ENCODE measurements around the gene CETP.
"Not testable (repeated sequence)": the region's sequence is repeated elsewhere in the genome, so short reads cannot be mapped to it uniquely, and the experiment has no call there.

CETP gene

DNA sequence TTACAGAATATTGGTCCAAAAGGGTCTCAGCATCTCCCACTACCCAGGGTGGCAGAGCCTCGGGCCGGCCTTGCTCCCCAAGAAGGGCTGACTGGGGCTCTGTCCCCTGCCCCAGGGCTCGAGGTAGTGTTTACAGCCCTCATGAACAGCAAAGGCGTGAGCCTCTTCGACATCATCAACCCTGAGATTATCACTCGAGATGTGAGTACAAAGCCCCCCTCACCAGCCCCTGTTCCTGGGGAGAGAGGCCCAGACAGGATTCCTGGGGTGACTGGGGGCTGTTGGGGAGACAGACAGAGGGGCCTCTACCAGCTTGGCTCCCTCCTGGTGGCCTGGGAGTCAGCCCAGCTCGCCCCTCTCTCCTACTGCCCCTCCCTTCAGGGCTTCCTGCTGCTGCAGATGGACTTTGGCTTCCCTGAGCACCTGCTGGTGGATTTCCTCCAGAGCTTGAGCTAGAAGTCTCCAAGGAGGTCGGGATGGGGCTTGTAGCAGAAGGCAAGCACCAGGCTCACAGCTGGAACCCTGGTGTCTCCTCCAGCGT is 21.5 kb downstream of the CETP start:
- no peak for DNase-seq

DNA sequence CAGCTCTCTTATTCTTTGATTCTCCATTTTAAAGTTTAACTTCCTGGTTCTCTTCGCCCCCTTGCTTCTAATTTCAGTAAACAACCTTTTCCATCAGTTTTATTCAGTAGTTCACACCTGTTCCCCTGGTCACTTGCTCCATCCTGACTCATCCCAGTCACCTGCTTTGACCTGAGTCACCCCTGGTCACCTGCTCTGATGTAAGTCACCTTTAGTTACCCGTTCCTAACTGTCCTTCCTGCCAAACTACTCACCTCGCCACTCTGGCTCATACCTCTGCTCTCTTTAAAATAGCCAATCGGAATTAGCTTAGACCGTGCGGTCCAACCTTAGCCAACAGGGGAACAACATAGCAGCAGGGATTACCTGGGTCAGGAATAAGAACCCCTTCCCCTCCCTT is 22.9 kb downstream of the CETP start:
- DNase-seq = no peak

DNA sequence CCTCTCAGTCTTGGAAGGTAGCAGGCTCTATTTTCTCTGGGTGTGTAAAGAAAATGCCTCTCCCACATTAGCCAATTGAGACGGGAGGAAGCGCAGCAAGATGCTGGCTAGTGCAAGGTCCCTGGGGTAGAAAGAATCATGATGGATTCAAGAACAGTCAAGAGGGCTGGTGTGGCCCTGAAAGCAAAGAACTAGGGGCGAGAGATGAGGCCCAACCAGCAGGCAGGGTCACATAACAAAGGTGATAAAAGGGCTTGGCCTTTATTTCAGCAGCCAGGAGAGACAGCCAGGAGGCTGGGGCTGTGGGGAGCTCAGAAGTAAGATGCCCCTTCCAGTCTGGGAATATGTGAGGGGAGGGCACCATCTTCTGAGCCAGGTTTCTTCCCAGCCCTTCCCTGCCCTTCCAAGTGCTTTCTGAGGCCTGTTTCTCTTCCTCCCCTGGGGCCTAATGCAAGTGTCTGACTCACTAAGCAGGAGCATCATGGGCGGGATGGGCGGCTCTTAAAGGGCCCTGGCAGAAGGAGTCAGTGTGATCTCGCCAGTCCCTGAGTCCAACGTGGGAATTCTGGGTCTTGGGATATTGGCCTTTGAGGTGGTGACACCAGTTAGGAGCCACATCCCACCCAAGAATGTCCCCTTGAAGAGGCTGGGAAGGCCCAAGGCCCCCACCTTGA is 23.7 kb downstream of the CETP start:
- no peak for DNase-seq

- DNase-seq = no peak
Measured at GRCh38 chr16:56985962-56986360, 24.2 kb downstream of the CETP start.

DNA sequence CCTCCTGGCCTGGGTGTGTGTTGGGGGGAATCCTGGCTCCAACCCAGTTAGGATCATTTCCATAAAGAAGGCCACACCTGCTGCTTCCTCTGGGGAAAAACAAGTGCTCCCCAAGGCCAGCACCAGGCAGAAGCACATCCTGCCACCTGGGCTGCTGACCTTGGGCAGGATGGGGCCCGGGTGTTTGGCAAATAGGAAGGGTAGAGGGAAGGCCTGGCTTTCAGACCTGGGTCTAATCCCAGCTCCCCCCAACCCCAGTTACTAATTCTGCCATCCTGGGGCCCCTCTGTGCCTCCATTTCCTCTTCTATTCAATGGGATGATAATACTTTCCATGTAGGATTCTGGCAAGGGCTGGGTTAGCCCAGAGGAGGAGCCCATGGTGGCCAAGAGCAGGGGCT is 24.6 kb downstream of the CETP start:
- no peak for DNase-seq

DNA sequence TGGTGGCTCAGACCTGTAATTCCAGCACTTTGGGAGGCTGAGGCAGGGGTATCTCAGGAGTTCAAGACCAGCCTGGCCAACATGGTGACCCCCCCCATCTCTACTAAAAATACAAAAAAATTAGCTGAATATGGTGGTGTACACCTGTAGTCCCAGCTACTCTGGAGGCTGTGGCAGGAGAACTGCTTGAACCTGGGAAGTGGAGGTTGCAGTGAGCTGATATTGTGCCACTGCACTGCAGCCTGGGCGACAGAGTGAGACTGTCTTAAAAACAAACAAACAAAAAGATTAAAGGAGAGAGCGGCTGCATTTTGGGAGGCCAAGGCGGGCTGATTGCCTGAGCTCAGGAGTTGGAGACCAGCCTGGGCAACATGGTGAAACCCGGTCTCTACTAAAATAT is 25.2 kb downstream of the CETP start:
- DNase-seq = not testable (repeated sequence)

GRCh38 chr16:56987692-56988091 is 25.9 kb downstream of the CETP start:
- DNase-seq = no peak

DNA sequence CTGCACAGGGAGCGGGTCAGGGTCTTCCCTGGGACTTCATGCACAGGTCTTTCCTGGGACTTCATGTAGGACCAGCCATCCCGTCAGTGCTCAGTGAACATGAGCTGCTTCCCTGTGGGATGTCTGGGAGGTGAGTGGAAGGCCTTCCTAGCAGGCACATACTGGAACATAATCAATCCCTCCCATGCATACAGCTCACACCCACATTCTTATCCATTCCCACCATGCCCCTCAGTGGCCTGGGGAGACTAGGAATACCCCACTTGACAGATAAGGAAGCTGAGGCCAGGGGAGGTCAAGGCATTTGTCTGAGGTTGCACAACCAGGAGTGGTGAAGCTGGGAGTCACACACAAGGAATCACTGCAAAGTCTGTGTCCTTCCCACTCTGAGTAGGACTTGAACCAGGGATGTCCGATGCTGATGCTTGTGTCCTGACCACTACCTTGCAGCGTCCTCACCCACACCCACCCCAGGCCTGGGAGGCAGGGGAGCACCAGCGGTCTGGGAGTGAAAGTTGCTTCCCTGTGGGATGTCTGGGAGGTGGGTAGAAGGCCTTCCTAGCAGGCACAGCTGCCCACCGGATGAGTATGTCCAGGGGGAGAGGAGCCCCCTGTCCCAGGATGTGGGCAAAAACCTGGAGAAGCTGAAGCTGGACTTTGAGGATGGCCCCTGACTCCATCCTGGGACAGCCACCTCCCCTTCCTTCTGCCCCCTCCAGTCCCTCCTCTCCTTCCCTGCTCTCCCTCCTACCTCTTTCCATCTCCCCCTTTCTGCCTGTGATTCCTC is 26.6 kb downstream of the CETP start:
- DNase-seq = no peak

DNA sequence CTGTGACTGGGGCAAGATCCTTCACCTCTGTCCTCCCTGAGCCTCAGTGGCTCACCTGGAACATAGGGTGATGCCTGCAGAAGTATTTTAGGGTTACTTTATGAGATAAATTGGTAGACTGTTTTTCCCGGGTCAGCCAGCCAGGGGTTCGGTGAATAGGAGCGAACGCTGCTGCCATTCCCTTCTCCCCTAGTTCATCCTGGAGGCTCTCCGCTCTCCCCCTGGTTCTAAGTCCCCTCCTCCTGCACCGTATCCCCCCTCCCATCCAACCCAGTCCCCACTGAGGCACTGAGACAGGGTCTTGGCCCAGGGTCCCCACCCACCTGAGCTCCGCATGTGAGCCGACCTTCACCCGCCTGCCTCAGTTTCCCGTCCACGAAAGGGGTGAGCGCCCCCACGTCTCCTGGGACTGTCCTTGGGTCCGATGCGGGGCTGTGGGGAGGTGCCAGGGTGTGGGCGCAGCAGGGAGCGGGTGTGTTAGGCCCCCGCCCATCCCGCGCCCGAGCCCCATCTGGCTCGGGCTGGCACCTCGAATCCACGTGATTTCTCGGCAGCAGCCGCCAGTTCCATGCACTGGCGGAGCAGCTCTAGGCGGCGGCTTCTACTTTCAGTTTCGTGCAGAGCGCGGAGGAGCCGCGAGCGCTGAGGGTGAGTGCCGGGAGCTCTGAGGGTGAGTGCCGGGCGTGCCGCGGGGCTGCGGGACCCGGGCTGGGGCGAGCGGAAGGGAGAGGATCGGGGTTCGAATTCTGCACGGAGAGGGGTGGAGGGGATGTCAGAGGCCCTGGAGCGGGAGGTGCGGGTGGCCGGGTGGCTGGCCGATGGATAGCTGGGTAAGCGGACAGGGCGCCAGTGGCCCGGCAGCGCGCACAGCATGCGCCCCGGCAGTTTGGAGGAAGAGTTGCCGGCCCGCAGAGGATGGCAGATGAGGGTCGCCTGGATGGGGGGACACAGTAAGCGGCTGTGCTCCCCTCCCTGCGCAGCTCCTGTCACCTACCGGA is 27.5 kb downstream of the CETP start, which contains the start of gene NLRC5:
NLRC5 (plus strand) TSS at position 610 of the 998 bp plus-strand sequence. CDS start 31,156 bp downstream, outside the sequence.
- peak; percentile 94 for DNase-seq

- DNase-seq = no peak
Measured at GRCh38 chr16:56989988-56990387, 28.2 kb downstream of the CETP start.

DNA sequence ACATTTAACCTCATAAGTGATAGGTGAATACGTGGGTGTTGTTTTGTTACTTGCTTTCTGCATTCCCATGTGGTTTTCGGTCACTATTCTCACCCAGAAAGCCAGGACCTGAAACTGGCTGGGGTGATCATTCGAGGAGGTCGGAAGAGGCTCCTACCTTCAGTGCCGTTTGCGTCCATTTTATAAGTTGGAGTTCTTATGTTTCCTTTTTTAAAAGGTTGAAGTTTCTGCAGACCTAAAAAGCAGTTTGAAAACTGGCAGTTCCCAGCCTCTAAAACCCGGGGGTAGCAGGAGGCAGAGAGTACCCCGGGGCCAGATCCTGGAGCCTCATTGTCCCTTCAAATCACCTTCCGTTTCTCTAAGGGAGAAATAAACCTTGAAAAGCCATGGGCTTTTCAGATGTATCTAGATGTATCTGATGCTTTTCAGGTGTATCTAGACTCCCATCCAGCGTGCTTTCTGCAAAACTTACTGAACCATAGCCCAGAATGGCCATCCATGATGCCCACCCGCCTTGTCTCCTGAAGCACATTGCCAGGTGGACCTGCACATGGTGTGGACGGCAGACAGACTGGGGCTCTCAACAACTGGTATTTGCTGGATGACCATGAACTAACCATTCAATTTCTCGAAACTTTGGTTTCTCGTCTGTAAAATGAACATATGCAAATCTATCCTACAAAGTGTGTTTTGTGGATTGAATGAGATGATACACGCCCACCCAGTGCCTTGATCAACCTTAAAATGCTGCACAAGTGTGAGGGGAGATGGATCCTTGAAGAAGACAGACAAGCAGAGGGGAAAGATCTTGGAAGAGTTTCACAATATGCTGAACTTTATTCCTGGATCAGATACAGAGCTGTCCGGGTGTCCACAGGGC is 28.9 kb downstream of the CETP start:
- no peak for DNase-seq

DNA sequence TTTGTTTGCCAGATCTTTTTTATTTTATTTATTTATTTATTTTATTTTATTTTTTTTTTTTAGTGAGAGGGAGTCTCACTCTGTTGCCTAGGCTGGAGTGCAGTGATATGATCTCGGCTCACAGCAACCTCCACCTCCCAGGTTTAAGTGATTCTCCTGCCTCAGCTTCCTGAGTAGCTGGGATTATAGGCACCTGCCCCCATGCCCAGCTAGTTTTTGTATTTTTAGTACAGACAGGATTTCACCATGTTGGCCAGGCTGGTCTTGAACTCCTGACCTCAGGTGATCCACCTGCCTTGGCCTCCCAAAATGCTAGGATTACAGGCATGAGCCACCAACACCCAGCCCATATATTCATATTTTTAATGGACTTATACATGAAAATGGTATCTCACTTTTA is 30.7 kb downstream of the CETP start:
- DNase-seq = not testable (repeated sequence)

GRCh38 chr16:56993204-56993603 is 31.5 kb downstream of the CETP start:
- DNase-seq = no peak

- no peak for DNase-seq
Measured at GRCh38 chr16:56994311-56994710, 32.6 kb downstream of the CETP start.

DNA sequence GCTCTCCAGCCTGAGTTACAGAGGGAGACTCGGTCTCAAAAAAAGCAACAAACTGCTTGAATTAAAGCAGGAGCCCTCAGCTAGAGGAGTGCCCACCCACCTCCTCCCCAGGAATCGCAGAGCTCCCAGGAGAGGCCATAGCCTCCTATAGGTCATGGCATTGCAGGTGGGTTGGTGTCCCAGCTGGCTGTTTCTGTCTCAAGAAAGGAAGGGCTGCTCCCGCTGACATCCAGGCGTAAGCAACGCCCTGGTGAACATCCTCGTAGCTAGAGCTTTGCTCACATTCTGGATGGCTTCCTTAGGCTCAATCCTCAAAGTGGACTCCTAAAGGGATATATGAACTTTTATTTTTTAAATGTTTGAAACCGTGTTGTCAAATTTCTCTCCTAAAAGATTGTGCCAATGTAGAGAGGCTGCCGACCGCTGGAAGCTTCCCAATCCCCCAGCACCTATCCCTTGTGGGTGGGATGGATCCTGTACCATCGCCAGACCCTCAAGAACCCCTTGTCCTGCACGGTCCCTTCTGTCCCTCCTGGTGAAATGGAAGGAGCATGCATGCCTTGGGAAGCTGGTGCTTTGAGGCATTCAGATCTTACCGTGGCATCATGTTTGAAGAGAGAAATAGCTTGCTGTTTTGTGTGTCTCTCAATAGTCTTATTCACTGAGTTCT is 33.5 kb downstream of the CETP start:
- no peak for DNase-seq

- DNase-seq = no peak
Measured at GRCh38 chr16:56997264-56997663, 35.5 kb downstream of the CETP start.

- no peak for DNase-seq
Measured at GRCh38 chr16:56997931-56998330, 36.2 kb downstream of the CETP start.

GRCh38 chr16:56998352-56998751 is 36.6 kb downstream of the CETP start:
- DNase-seq = no peak

- DNase-seq = no peak
Measured at GRCh38 chr16:56998861-56999260, 37.1 kb downstream of the CETP start.

DNA sequence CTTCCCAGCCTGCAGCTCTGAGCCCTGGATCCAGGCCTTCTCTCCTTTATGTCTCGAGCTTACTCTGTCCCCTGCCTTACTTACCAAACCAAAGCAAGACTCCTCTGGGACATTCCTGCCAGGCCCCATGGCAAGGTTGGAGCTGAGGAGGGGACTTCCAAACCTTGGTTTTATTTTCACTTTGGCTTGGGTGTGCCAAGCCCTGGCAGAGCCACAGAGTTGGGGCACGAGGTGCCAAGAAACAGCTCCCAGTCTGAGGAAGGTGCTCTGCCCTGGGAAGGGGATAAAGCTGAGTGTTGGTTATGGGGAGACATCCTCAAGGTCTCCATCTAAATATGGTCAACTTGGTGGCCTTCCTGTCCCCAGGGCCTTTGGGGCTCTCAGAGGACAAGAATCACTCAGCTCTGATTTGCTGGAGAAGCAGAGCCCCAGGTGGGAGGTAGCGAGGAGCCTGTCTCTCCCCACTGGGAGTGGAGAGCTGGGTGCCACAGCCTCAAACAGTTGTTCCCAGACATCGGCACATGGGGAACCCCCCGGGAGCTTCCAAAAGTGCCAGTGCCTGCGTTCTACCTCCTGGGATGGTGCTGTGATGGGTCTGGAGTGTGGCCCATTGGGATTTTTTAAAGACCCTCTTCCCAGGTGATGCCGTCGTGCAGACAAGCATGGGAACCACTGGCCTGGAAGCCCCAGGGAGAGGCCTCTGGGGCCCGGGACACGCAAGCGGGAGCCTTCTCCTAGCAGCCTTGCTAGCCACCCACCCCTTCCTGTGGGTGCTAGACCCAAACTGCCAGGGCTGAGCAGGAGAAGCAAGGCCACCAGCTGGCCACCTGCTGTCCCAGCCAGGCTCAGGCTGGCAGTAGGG is 37.9 kb downstream of the CETP start:
- DNase-seq = peak; percentile 63
